Measurements from ENCODE around the gene CAPZA2.

DNA sequence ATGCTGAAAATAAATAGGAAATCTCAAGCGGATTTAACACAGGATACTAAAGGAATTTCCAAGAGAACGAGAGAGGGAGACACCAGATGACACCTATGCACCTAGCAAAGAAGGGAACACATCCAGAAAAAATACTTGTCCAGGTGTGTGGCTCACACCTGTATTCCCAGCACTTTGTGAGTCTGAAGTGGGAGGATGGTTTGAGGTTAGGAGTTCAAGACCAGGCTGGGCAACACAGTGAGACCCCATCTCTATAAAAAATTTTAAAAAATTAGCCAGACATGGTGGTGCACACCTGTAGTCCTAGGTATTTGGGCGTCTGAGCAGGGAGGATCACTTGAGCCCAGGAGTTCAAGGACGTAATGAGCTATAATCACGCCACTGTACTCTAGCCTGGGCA, 11.2 kb upstream of the CAPZA2 start:
- no peak for TF ChIP-seq CTCF (IDR thresholded peaks at IDR 0.05; ENCODE audit: borderline replicate concordance, extremely low read depth, low read length, poor library complexity, severe bottlenecking)
- no peak for TF ChIP-seq EZH2 (IDR thresholded peaks at IDR 0.05; ENCODE audit: borderline replicate concordance, low read depth, low read length, severe bottlenecking)

All from DND-41 (cell line).